GM08714 (cell line): ENCODE measurements around the gene MR1.
A peak's percentile ranks its signal among the peaks of the same experiment; 100 is the strongest.

Experiments
- H3K4me3 ChIP-seq: fragments of 200-500 bp; sonication (Bioruptor generic); 2 replicates; pipeline ENCODE4 v1.5.1; 2014; ENCODE audit warnings: mild to moderate bottlenecking, low read length, inconsistent platforms
- ZNF274 ChIP-seq: IDR thresholded peaks from 2 replicates; pipeline ENCODE4 v1.6.1; 2012; ENCODE audit warnings: mild to moderate bottlenecking, low read depth, low read length

Gene MR1

DNA sequence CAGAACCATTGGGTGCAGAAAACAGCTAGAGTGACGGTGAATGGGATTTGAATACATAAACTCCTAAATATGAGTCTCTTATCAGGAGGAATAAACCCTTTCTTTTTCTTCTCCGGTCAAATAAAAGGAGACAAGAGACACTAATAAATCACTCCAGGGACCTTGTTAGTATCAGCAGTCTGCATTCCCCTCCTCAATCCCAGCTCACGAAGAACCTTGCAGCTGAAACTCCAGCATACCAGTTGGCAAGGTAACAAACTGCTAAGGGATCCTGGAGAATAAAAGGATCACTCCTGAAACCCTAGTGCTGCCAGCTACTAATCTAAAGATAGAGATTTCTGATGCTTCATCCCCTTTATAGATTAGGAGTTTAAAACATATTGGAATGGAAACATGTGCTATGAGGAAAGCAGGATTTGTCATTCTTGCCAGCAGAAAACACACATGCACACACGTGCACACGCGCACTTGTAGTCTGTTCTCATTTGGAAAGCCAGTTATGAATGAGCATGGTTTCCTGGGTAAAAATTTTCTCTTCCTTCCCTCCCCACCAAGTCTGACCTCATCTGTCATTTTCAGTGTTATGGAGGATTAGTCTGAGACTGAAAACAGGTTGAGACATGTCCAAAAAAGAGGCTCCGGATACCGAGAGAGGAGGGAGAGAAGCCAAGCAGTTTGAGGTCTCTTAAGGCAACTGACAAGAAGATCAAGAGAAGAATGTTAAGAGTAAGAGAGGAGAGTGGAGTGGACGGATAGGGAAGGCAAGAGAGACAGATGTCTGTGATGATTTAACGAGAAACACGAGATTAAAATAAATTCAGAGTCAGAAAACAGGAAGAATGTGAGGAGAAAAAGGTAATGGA lies 65.6 kb downstream of the MR1 start:
- H3K4me3 ChIP-seq, result peak overlapping the region; percentile 43
- TF ChIP-seq ZNF274, result no peak

DNA sequence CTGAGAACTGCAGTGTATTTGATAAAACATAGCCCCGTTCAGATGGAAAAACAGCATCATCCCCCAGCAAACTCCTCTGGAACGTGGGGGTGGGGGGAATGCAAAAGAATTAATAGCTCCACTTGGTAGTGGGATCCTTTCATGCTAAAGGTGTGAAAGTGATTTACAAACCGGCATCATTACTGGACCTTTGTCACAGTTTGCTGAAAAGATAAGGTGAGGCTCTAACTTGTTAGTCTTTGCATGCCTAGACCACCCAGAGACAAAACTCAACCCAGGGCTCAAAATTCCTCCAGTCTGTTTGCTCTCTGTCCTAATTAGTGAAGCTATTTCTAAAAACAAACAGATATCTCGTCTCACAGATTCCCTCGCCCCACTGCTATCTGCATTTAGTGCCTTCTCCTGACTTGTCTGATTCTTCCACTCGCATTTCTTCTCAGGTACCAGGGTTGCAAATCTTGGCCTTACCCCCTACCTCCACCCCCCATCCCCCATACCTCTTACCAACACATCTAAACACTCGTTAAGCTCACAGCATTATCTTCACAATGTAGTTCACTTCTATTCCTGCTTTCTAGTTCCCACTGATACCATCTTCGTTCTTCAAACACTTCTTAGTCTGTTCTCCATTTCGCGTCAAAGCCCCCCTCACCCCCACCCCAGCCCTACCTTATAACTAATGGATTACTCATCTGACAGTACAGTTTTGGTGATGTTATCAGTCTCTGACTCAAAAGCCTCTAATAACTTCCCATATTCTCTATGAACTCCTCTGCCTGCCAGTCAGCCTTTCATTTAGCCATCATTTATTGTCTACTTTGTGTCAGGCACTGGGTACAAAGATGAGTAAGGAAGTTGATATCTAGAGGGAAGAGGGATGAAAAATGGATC lies 66.5 kb downstream of the MR1 start:
- TF ChIP-seq ZNF274, result no peak
- H3K4me3 ChIP-seq, result peak overlapping the region; percentile 43

DNA sequence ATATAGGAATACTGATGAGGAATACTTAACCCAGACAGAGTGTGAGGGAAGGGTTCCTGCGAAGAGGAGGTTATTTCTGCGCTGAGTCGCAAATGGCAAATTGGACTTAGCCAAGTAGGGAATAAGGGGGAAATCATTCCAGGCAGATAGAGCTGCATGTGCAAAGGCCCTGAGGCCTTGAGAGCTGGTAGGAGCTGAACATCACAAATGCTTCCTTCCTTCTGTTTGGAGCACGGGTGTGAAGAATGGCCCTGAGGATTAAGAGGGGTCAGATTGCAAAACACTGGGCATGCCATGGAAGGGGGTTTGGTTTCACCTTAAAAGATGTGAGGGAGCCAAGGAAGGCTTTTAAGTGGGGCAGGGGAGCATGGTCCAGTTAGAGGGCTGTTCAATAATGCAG lies 67.2 kb downstream of the MR1 start:
- TF ChIP-seq ZNF274, result no peak
- no peak overlapping the region for H3K4me3 ChIP-seq

DNA sequence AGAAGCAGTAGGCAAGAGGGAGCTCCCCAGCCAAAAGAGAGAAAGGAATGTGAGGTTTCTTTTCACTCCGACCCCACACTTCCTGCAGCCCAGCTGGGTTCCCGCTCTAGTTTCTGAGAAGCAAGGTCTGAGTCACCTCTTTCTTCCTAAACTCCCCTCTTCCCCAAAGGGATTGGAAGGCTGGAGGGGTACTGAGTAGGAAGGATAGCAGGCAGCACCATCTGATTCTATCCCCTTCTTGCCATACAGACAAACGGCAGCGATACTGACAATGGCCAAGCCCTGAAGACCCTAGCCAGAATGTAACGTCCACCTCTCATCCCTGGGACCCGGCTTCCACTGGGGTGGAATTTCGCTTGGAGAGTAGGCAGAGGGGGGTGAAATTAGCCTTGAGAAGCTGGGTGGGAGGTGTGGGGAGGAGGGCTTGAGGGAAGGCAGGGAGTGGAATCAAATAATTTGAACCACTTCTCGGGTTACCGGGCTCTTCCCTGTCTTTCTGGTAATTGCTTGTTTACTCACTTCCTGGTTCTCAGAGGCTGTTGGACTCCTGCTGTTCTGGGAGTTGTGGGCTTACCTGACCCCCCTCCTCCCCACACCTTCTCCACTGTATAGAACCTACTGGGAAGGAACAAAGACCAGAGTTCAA lies 67.9 kb downstream of the MR1 start:
- TF ChIP-seq ZNF274, result no peak
- no peak overlapping the region for H3K4me3 ChIP-seq

DNA sequence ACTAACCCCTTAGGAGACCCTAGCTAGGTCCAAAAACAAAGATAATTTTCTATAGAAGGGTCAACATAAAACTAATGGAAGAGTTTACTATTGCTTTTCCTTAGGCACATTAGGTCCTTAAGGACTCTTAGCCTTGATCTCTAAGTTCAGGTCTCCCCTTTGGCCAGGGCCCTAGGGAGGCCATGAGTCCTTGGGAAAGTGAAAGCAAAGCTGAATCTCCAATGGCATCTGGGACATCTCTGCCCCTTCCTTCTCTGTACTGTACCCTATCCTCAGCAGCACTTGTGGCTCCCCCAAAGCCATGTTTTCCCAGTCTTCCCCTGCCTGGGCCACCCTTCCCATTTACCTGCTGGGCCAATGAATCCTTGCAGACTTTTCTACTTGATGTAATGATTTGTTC lies 69.1 kb downstream of the MR1 start:
- H3K4me3 ChIP-seq, result no peak overlapping the region
- no peak for TF ChIP-seq ZNF274

DNA sequence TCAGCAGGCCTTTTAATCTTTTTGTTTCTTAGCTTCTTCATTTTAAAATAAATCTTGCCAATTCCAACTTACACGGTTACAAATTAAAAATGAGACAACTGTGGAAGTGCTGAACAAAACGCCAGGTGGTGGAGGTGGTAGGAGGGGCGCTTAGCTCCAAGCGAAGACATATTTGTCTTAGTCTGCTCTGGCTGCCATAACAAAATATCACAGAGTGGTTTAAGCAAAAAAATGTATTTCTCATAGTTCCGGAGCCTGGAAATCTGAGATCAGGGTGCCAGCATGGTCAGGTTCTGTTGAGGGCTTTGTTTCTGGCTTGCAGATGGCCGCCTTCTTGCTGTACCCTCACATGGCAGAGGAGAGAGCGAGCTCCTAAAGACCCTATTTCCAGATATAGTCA lies 69.6 kb downstream of the MR1 start:
- TF ChIP-seq ZNF274, result no peak
- H3K4me3 ChIP-seq, result peak overlapping the region; percentile 28; the same call in 1 of the 2 replicates

DNA sequence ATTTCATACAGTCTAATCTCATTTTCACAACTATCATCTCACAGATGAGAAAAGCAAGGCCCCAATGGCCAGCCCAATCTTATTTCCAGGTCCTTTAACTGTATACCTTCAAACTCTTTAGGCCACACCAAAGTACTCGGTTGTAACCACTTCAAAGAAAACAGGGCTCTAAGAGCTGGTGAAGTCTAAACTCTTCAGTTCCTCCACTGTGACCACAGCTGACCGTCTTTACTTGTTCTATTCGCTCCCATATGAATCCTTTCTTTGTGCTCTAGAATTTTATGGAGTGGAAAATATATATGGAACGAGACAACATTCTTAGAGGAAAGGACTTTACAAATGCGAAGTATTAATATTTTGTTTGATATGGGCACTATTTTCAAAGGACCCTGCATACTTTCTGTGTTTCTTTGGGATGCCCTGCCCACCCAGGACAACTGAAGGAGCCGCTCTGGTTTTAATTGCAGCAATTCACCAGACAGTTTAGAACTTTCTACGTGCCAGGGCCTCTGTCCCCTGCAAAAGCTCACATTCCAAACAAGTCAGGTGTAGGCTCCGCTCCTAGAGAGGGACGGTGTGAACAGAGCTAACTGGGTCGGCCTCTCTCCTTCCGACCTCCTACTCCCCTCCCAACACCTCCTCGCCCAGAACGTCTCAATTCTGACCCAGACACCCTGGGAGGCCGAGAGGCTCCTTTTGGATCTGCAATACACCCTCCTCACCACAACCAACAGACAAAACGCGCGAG lies 70.4 kb downstream of the MR1 start:
- no peak for TF ChIP-seq ZNF274
- H3K4me3 ChIP-seq, result peak overlapping the region; percentile 87

DNA sequence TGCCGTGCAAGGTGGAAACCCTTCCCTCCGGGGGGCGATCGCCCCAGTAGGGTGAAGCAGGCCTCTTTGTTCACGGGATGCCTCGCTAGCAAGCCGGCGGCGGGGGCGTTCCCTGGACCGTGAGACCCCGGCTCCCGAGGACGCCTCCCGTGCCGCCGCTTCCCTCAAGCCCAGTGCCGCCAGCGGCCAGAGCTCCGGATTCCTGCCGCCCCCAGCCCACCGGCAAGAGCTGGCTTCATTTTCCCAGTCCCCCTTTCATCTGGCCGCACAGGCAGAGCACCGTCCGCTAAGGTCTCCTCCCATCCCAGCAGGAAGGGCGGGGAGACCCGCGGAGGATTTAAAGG lies 71.0 kb downstream of the MR1 start:
- peak overlapping the region; percentile 87 for H3K4me3 ChIP-seq
- TF ChIP-seq ZNF274, result no peak

DNA sequence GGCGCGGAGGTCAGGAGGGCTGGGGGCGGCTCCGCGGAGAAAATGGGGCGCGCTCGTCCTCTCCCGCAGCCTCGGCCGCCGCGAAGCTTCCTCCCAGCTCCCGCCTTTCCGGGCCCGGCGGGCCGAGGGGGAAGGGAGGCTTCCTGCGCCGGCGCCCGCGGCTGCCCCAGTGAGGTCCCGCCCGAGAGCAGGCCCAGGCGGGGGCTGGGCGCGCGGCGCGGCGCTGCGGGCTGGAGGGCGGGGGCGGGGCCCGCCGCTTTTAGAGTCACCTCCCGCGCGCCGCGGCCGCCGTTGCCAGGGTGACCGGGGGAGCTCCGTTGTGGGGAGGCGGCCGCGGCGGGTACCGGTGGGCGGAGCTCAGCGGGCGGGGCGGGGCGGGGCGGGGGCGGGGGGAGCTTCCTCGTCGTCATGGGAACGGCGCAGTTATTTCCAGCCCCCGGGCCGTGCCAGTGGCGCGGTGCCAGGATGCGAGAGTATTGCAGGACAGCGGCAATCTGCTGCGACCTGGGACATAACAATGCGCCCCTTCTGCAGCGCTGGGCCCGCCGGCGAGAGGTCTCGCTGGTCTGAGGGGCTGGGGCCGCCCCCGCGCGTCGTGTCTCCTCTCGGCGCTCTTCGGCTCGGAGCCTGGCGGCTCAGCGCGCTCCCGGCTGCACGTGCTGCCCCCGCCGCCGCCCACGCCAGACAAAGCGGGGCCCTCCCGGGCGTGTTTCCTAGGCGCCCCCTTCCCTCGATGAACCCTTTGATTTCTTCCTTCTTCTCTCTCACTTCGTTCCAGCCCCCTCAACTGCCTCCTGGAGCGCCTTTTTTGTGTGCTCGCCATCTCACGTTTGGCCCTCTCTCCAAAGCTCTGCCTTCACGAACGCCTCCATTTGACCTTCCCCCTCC lies 71.6 kb downstream of the MR1 start:
- peak overlapping the region; percentile 87 for H3K4me3 ChIP-seq
- TF ChIP-seq ZNF274, result no peak

DNA sequence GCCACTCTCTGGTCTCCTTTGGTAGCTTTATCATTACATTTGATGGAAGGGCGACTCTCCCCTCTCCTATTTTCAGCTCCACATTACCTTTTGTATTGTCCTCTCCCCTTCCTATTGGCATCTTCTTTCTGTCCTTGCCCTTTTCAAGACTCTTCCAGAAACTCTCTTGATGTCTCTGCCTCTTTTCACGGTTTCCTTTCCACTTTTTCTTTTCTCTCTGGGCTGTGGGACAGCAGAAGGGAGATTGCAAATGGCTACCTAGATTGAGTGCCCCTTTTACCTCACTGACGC lies 72.2 kb downstream of the MR1 start:
- peak overlapping the region; percentile 33; the same call in 1 of the 2 replicates for H3K4me3 ChIP-seq
- no peak for TF ChIP-seq ZNF274

DNA sequence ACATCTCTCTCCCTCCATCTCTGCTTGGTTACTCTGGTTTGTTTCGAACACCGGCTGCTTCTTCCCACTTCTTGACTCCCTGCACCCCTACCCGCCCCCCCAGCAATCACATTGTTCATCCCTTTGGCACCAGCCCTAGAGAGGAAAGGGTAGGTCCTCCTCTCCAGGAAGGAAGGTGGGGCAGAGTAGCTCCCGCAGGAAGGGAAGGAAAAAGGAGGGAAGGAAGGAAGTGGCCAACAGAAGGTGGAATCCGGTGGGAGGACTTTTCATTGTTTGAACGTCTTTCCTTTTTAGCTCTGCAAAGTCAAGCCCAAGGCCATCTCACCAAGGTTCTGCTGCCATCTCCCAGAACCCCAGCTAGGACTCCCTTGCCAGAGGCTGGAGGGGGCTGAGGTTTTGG lies 72.7 kb downstream of the MR1 start:
- no peak for TF ChIP-seq ZNF274
- no peak overlapping the region for H3K4me3 ChIP-seq

DNA sequence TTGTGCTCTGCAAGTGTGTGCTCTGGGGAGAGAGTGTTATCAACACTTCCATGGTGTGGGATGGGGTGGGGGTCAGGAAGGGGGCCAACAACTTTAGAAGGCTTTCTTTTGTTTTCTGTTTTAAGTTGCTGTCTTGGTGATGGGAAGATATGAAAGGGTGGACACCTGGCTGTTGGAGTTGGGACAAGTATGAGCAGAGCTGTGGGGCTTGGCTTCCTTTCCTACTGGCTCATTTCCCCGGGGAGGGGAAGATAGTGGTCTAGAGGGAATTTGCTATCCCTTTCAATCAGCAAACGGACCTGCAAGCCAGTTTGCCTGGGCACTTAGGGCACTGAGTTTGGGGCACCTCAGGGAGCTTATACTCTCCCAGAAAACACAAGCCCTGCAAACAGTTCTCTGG lies 73.9 kb downstream of the MR1 start:
- TF ChIP-seq ZNF274, result no peak
- H3K4me3 ChIP-seq, result no peak overlapping the region

DNA sequence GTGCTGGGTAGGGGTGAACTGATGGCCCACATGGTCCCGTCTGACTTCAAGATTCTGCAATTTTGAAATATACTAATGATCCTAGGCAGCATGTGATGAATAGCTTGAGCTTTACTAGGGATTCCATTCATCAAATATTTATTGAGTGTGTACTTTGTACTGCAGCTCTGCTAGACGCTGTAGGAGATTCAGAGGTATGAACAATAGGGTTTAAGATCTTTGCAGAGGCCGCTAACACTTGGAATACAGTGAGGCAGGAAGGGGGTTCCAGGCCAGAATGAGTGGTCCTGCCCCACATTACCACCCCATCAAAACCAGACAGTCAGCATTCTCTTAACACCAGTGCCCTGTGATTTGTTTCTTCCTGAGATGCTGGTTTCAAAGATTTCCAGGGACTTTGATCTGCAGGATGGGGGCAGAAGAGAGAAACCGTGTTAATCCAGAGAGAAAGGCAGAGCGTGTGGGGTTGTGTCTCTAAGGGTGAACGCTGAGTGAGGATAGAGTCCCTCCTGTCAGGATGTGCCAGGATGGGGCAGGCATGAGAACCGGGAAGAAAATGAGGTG lies 74.6 kb downstream of the MR1 start:
- TF ChIP-seq ZNF274, result no peak
- H3K4me3 ChIP-seq, result no peak overlapping the region
